GM18505 (cell line): ENCODE measurements around the gene ZNF705A.
A peak's percentile ranks its signal among the peaks of the same experiment; 100 is the strongest.
"Not testable (repeated sequence)": the region's sequence is repeated elsewhere in the genome, so short reads cannot be mapped to it uniquely, and the experiment has no call there.

Source experiments
- ATAC-seq: cut with Tn5 transposase; IDR thresholded peaks from one replicate; pipeline ENCODE4 v1.9.1; 2021; ENCODE audit not compliant: unreplicated experiment
- POLR2A ChIP-seq: IDR thresholded peaks from 4 replicates; pipeline ENCODE4 v1.6.1; 2011; ENCODE audit warnings: borderline replicate concordance; ENCODE audit not compliant: insufficient read depth, insufficient read length; ENCODE audit errors: extremely low read depth

ZNF705A gene

GRCh38 chr12:8156416-8156815, 399 bp upstream of the ZNF705A start:
- ATAC-seq: no peak
- TF ChIP-seq POLR2A: no peak

GRCh38 chr12:8157484-8158198, 826 bp downstream of the ZNF705A start:
- TF ChIP-seq POLR2A: no peak
- no peak for ATAC-seq

GRCh38 chr12:8172911-8173310, 16.1 kb downstream of the ZNF705A start:
- not testable (repeated sequence) for ATAC-seq

- peak; percentile 37 for TF ChIP-seq POLR2A
- not testable (repeated sequence) for ATAC-seq
Observed at GRCh38 chr12:8179989-8180585, 23.3 kb downstream of the ZNF705A start.

- ATAC-seq: not testable (repeated sequence)
Observed at GRCh38 chr12:8181271-8181670, 24.5 kb downstream of the ZNF705A start.

GRCh38 chr12:8182923-8183322, 26.1 kb downstream of the ZNF705A start:
- not testable (repeated sequence) for ATAC-seq

GRCh38 chr12:8183346-8183745, 26.5 kb downstream of the ZNF705A start:
- not testable (repeated sequence) for ATAC-seq

- not testable (repeated sequence) for ATAC-seq
Observed at GRCh38 chr12:8184206-8184605, 27.4 kb downstream of the ZNF705A start.

- ATAC-seq: not testable (repeated sequence)
Observed at GRCh38 chr12:8188088-8188487, 31.3 kb downstream of the ZNF705A start.

GRCh38 chr12:8197685-8198308, 41.0 kb downstream of the ZNF705A start:
- ATAC-seq: not testable (repeated sequence)

GRCh38 chr12:8218711-8219382, 62.0 kb downstream of the ZNF705A start:
- not testable (repeated sequence) for ATAC-seq

- not testable (repeated sequence) for ATAC-seq
Observed at GRCh38 chr12:8221375-8221774, 64.6 kb downstream of the ZNF705A start.

GRCh38 chr12:8221844-8222243, 65.0 kb downstream of the ZNF705A start:
- not testable (repeated sequence) for ATAC-seq

GRCh38 chr12:8222303-8222702, 65.5 kb downstream of the ZNF705A start:
- ATAC-seq: not testable (repeated sequence)

GRCh38 chr12:8223646-8224045, 66.8 kb downstream of the ZNF705A start:
- not testable (repeated sequence) for ATAC-seq

- not testable (repeated sequence) for ATAC-seq
Observed at GRCh38 chr12:8224782-8225181, 68.0 kb downstream of the ZNF705A start.
